Neural cell (in vitro differentiated cells): ENCODE data around the gene PTPRF. TPM values are rescaled to one million over a fixed set of nuclear protein-coding genes. Genes with fewer than 3 reads are reported as not detected.

Experiments
- H2AFZ ChIP-seq: fragments of 200-600, 300-800 bp; sonication (generic), shearing (Covaris generic); 2 replicates; pipeline ENCODE4 v1.6.0; 2014; ENCODE audit warnings: low read depth, mild to moderate bottlenecking, antibody characterized with exemption, low read length, moderate library complexity
- H3F3A ChIP-seq: fragments of 200-600 bp; shearing (Covaris generic); 2 replicates; pipeline ENCODE4 v1.6.1; 2016; ENCODE audit warnings: mild to moderate bottlenecking, moderate library complexity, mixed read lengths, antibody characterized with exemption, low read length; ENCODE audit not compliant: insufficient read depth, poor library complexity, severe bottlenecking
- H3K27ac ChIP-seq: fragments of 200-600, 300-800 bp; sonication (generic), shearing (Covaris generic); 2 replicates; pipeline ENCODE4 v1.5.1; 2014; ENCODE audit warnings: mild to moderate bottlenecking, low read length, moderate library complexity
- H3K27me3 ChIP-seq: fragments of 300-800, 200-600 bp; sonication (generic), shearing (Covaris generic); 2 replicates; pipeline ENCODE4 v1.6.0; 2014; ENCODE audit warnings: mild to moderate bottlenecking, low read depth, low read length, moderate library complexity; ENCODE audit not compliant: insufficient read depth
- H3K36me3 ChIP-seq: fragments of 300-800, 200-600 bp; sonication (generic), shearing (Covaris generic); 2 replicates; pipeline ENCODE4 v1.5.1; 2014; ENCODE audit warnings: mild to moderate bottlenecking, antibody characterized with exemption, low read length, moderate library complexity; ENCODE audit not compliant: insufficient read depth
- H3K4me2 ChIP-seq: fragments of 300-800, 200-600 bp; sonication (generic), shearing (Covaris generic); 2 replicates; pipeline ENCODE4 v1.6.0; 2014; ENCODE audit warnings: mild to moderate bottlenecking, low read length
- H3K4me3 ChIP-seq: fragments of 300-800, 200-600 bp; sonication (generic), shearing (Covaris generic); 2 replicates; pipeline ENCODE4 v1.5.1; 2014; ENCODE audit warnings: mild to moderate bottlenecking, low read length, moderate library complexity
- H3K79me2 ChIP-seq: fragments of 200-600 bp; shearing (Covaris generic); replicated peaks from 2 replicates; pipeline ENCODE4 v1.6.0; 2014; ENCODE audit warnings: mild to moderate bottlenecking, low read length, moderate library complexity; ENCODE audit not compliant: insufficient read depth
- H3K9ac ChIP-seq: fragments of 300-800, 200-600 bp; sonication (generic), shearing (Covaris generic); 2 replicates; pipeline ENCODE4 v1.6.1; 2016; ENCODE audit warnings: mild to moderate bottlenecking, low read length, mixed read lengths
- H3K9me2 ChIP-seq: fragments of 200-600 bp; shearing (Covaris generic); 2 replicates; pipeline ENCODE4 v1.6.1; 2016; ENCODE audit warnings: mild to moderate bottlenecking, low read length, mixed read lengths; ENCODE audit not compliant: insufficient read depth
- H3K9me3 ChIP-seq: fragments of 200-600, 300-800 bp; sonication (generic), shearing (Covaris generic); 2 replicates; pipeline ENCODE4 v1.6.1; 2016; ENCODE audit warnings: mild to moderate bottlenecking, mixed run types, low read length, moderate library complexity, mixed read lengths
- H4K20me1 ChIP-seq: fragments of 200-600 bp; shearing (Covaris generic); 2 replicates; pipeline ENCODE4 v1.6.1; 2016; ENCODE audit warnings: mild to moderate bottlenecking, mixed run types; ENCODE audit not compliant: insufficient read depth
- EP300 ChIP-seq: fragments of 450-650 bp; conservative IDR thresholded peaks from 2 replicates; pipeline ENCODE4 v1.6.1; 2014; ENCODE audit warnings: antibody characterized with exemption, mild to moderate bottlenecking, moderate library complexity; ENCODE audit not compliant: poor library complexity, severe bottlenecking
- EZH2 ChIP-seq: fragments of 200-600, 300-800 bp; shearing (Covaris generic), sonication (generic); IDR thresholded peaks from 2 replicates; pipeline ENCODE4 v1.6.1; 2014; ENCODE audit warnings: antibody characterized with exemption, low read length, borderline replicate concordance, mild to moderate bottlenecking; ENCODE audit not compliant: insufficient read depth, poor library complexity, severe bottlenecking
- MXI1 ChIP-seq: fragments of 450-650 bp; conservative IDR thresholded peaks from 2 replicates; pipeline ENCODE4 v1.6.1; 2014; ENCODE audit warnings: antibody characterized with exemption, mild to moderate bottlenecking; ENCODE audit not compliant: poor library complexity, severe bottlenecking
- POLR2AphosphoS5 ChIP-seq: IDR thresholded peaks from 2 replicates; pipeline ENCODE4 v1.6.1; 2012
- RAD21 ChIP-seq: fragments of 450-650 bp; conservative IDR thresholded peaks from 2 replicates; pipeline ENCODE4 v1.6.1; 2014; ENCODE audit warnings: antibody characterized with exemption, mild to moderate bottlenecking, moderate library complexity
- SMC3 ChIP-seq: fragments of 450-650 bp; conservative IDR thresholded peaks from 2 replicates; pipeline ENCODE4 v1.6.1; 2014; ENCODE audit warnings: antibody characterized with exemption, mild to moderate bottlenecking, moderate library complexity; ENCODE audit not compliant: poor library complexity
- TAF1 ChIP-seq: IDR thresholded peaks from 2 replicates; pipeline ENCODE4 v1.6.1; 2012; ENCODE audit warnings: low read depth
- polyA plus RNA-seq: library from polyadenylated mRNA; depleted of rRNA; stranded (reverse); fragments of >200 nt; gene quantifications from 2 replicates; pipeline ENCODE4 v1.2.3, GENCODE V29; 2014
- TF ChIP-seq, protein P1 (sequence below): fragments of 450-650 bp; IDR thresholded peaks from 2 replicates; pipeline ENCODE4 v1.5.1; 2014; ENCODE audit warnings: antibody characterized with exemption, mild to moderate bottlenecking, moderate library complexity; ENCODE audit not compliant: poor library complexity, severe bottlenecking
- TF ChIP-seq, protein P2 (sequence below): IDR thresholded peaks from 2 replicates; pipeline ENCODE4 v1.6.1; 2012; ENCODE audit warnings: borderline replicate concordance

PTPRF gene
- polyA plus RNA-seq, 1 donor from 2014 or later, result 66.6 TPM

- H3K4me3 ChIP-seq, result no peak overlapping the region
- no peaks in the 10 kb centered on the region for H3K9me2 ChIP-seq
- TF ChIP-seq, protein P1, sequence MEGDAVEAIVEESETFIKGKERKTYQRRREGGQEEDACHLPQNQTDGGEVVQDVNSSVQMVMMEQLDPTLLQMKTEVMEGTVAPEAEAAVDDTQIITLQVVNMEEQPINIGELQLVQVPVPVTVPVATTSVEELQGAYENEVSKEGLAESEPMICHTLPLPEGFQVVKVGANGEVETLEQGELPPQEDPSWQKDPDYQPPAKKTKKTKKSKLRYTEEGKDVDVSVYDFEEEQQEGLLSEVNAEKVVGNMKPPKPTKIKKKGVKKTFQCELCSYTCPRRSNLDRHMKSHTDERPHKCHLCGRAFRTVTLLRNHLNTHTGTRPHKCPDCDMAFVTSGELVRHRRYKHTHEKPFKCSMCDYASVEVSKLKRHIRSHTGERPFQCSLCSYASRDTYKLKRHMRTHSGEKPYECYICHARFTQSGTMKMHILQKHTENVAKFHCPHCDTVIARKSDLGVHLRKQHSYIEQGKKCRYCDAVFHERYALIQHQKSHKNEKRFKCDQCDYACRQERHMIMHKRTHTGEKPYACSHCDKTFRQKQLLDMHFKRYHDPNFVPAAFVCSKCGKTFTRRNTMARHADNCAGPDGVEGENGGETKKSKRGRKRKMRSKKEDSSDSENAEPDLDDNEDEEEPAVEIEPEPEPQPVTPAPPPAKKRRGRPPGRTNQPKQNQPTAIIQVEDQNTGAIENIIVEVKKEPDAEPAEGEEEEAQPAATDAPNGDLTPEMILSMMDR, result no peak
- no peak for TF ChIP-seq RAD21
- no peak for TF ChIP-seq SMC3
- TF ChIP-seq, protein P2, sequence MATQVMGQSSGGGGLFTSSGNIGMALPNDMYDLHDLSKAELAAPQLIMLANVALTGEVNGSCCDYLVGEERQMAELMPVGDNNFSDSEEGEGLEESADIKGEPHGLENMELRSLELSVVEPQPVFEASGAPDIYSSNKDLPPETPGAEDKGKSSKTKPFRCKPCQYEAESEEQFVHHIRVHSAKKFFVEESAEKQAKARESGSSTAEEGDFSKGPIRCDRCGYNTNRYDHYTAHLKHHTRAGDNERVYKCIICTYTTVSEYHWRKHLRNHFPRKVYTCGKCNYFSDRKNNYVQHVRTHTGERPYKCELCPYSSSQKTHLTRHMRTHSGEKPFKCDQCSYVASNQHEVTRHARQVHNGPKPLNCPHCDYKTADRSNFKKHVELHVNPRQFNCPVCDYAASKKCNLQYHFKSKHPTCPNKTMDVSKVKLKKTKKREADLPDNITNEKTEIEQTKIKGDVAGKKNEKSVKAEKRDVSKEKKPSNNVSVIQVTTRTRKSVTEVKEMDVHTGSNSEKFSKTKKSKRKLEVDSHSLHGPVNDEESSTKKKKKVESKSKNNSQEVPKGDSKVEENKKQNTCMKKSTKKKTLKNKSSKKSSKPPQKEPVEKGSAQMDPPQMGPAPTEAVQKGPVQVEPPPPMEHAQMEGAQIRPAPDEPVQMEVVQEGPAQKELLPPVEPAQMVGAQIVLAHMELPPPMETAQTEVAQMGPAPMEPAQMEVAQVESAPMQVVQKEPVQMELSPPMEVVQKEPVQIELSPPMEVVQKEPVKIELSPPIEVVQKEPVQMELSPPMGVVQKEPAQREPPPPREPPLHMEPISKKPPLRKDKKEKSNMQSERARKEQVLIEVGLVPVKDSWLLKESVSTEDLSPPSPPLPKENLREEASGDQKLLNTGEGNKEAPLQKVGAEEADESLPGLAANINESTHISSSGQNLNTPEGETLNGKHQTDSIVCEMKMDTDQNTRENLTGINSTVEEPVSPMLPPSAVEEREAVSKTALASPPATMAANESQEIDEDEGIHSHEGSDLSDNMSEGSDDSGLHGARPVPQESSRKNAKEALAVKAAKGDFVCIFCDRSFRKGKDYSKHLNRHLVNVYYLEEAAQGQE, result no peak
- no peak for TF ChIP-seq MXI1
- no peak for TF ChIP-seq EP300
- TF ChIP-seq POLR2AphosphoS5, result no peak
- TF ChIP-seq TAF1, result no peak
- TF ChIP-seq EZH2, result no peak
- H3K27me3 ChIP-seq, result no peaks in the 10 kb centered on the region
- no peak overlapping the region for H3K4me2 ChIP-seq
- H3K27ac ChIP-seq, result no peak overlapping the region
- H3K9ac ChIP-seq, result no peak overlapping the region
- H3F3A ChIP-seq, result no peaks in the 10 kb centered on the region
- peaks cover 5% of the 10 kb centered on the region for H4K20me1 ChIP-seq
- H3K9me3 ChIP-seq, result no peaks in the 10 kb centered on the region
- peaks cover 14% of the 10 kb centered on the region for H3K36me3 ChIP-seq
- no peak overlapping the region for H2AFZ ChIP-seq
- H3K79me2 ChIP-seq, result peaks cover 33% of the 10 kb centered on the region
Observed at GRCh38 chr1:43655953-43656352, 125.3 kb downstream of the PTPRF start.

- Histone ChIP-seq H3K9ac (no peak overlapping the region), H2AFZ (no peak overlapping the region), H3K4me2 (no peak overlapping the region), H4K20me1 (no peaks in the 10 kb centered on the region), H3K27ac (no peak overlapping the region), H3K9me3 (no peaks in the 10 kb centered on the region), H3K4me3 (no peak overlapping the region), H3K27me3 (no peaks in the 10 kb centered on the region), H3K9me2 (no peaks in the 10 kb centered on the region), H3F3A (no peaks in the 10 kb centered on the region), H3K36me3 (peaks cover 6% of the 10 kb centered on the region), H3K79me2 (peaks cover 2% of the 10 kb centered on the region)
- TF ChIP-seq RAD21 (no peak), MXI1 (no peak), EZH2 (no peak), SMC3 (no peak), POLR2AphosphoS5 (no peak), TAF1 (no peak), EP300 (no peak)
- TF ChIP-seq, protein P1, result no peak
- TF ChIP-seq, protein P2, result no peak
Observed at GRCh38 chr1:43659212-43660166, 128.8 kb downstream of the PTPRF start.
